Measurements from ENCODE around the gene MYBPH.

Gene MYBPH

DNA sequence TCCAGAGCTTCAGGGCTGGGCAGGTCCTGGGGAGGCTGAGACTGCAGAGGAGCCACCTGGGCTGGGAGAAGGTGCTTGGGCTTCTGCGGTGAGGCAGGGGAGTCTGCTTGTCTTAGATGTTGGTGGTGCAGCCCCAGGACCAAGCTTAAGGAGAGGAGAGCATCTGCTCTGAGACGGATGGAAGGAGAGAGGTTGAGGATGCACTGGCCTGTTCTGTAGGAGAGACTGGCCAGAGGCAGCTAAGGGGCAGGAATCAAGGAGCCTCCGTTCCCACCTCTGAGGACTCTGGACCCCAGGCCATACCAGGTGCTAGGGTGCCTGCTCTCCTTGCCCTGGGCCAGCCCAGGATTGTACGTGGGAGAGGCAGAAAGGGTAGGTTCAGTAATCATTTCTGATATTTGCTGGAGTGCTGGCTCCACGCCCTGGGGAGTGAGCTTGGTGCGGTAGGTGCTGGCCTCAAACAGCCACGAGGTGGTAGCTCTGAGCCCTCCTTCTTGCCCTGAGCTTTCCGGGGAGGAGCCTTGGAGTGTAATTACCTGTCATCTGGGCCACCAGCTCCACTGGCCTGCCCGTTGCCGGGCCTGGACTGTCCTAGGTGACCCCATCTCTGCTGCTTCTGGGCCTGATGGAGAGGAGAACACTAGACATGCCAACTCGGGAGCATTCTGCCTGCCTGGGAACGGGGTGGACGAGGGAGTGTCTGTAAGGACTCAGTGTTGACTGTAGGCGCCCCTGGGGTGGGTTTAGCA, 9.3 kb downstream of the MYBPH start:
- no peak for DNase-seq (ENCODE audit: low spot score)

DNA sequence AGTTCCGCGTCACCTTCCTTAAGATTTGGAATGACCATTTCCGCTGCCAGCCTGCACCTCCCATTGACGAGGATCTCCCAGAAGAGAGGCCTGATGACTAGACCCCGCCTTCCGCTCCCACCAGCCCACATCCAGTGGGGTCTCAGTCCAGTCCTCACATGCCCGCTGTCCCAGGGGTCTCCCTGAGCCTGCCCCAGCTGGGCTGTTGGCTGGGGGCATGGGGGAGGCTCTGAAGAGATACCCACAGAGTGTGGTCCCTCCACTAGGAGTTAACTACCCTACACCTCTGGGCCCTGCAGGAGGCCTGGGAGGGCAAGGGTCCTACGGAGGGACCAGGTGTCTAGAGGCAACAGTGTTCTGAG, 9.8 kb downstream of the MYBPH start:
- DNase-seq (ENCODE audit: low spot score): no peak

DNA sequence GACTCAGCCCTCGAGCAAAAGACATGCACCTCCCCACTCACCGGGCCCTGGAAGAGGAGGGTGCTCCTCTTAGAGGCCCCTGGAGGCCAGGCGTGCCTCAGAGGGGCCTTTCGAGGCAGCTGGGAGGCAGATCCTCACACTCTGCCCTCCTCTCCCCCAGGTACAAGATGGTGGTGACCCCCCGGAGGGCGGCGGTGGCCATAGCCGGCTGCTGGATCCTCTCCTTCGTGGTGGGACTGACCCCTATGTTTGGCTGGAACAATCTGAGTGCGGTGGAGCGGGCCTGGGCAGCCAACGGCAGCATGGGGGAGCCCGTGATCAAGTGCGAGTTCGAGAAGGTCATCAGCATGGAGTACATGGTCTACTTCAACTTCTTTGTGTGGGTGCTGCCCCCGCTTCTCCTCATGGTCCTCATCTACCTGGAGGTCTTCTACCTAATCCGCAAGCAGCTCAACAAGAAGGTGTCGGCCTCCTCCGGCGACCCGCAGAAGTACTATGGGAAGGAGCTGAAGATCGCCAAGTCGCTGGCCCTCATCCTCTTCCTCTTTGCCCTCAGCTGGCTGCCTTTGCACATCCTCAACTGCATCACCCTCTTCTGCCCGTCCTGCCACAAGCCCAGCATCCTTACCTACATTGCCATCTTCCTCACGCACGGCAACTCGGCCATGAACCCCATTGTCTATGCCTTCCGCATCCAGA, 10.4 kb downstream of the MYBPH start:
- DNase-seq (ENCODE audit: low spot score): no peak

DNA sequence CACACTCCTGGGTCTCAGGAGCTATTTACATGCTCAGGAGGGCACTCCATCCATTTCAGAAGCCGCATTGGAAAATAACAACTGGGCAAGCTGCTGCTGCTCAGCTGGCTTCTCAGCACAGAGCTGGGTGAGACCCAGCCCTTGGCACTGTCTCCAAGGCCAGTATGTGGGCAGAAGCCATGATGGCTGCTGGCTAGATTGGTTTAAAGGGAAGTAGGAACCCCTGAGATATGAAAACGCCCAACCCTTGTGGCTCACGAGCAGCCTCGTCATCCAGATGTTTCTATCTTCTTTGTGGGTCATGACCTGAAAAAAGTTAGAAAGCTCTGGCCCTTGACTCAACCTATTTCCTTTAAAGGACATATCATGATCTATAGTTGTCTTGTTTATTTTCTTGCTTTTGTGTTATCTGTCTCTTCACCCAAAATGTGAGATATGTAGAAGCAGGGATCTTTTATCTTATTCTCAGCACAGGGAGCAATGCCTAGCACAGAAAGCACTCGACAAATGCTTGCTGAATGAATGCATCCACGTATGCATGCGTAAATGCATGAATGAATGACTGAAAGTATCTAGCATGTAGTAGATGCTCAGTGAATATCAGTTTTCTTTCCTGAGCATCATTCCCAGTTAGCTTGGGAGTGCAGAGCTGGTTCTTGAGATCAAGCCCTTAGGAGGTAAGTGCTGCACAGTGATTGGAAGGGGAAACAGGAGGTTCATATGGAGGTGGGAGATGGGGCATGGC, 11.6 kb downstream of the MYBPH start:
- DNase-seq (ENCODE audit: low spot score): no peak

DNA sequence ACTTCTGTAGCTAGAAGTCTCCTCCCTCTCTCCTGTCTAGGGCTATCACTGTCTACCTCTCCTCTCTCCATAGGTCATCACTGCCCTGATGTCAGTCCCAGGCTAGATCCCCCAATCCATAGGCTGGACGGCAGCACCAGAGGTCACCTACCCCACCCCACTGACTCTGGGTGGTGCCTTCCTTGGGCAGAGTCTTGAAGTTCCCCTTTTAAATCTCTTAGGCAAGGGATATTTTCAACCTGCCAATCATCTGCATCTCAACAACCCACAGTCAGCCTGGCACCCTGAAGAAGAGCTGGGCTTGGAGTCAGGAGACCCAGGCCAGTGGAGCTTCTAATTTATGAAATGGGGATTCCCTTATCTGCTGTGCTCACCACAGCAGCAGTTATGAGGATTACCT, 13.2 kb downstream of the MYBPH start:
- DNase-seq (ENCODE audit: low spot score): no peak

DNA sequence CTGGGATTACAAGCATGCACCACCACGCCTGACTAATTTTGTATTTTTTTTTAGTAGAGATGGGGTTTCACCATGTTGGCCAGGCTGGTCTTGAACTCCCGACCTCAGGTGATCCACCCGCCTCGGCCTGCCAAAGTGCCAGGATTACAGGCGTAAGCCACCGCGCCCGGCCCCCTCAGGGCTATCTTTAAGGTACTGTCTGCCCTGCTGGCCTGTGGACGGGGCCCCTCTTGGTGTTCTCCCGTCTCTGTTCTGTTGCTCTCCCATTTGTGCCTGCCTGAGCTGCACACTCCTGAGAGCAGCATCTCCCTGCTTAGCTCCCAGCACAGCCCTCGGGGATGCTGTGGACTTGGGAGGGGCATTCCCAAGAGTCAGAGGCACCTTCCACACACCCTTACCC, 13.9 kb downstream of the MYBPH start:
- DNase-seq (ENCODE audit: low spot score): no peak

DNA sequence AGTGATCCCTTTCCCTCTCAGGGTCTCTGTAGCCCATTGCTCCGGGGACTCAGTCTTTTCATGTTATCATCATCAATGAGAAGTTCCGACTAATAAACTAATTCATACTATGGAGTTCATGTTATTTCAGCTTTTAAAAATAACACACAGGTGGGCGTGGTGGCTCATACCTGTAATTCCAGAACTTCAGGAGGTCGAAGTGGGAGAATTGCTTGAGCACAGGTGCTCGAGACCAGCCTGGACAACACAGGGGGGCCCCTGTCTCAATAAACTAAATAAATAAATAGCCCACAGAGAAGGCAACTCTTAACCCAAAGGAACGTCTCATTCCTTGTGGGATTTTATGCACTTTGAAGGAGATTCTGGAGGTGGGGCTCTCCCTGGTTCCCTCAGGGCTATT, 14.5 kb downstream of the MYBPH start:
- DNase-seq (ENCODE audit: low spot score): no peak

DNA sequence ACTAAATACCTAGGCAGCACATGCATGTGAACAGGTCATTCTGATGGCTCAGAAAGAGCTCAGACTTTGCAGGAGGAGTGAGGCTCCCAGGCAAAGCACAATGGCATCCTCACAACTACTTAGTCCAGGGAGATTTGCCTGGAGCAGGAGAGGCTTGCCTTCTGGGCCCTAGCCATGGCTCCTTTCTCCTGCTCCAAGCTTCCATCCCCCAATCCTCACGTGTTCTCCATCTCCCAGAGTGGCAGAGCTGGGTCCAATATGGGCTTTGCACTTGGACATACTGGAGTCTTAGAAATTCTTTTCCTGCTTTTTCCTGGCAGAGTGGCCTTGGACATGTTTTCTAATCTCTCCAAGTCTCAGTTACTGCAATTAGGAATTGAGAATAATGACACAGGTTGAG, 15.8 kb downstream of the MYBPH start:
- DNase-seq (ENCODE audit: low spot score): no peak

DNA sequence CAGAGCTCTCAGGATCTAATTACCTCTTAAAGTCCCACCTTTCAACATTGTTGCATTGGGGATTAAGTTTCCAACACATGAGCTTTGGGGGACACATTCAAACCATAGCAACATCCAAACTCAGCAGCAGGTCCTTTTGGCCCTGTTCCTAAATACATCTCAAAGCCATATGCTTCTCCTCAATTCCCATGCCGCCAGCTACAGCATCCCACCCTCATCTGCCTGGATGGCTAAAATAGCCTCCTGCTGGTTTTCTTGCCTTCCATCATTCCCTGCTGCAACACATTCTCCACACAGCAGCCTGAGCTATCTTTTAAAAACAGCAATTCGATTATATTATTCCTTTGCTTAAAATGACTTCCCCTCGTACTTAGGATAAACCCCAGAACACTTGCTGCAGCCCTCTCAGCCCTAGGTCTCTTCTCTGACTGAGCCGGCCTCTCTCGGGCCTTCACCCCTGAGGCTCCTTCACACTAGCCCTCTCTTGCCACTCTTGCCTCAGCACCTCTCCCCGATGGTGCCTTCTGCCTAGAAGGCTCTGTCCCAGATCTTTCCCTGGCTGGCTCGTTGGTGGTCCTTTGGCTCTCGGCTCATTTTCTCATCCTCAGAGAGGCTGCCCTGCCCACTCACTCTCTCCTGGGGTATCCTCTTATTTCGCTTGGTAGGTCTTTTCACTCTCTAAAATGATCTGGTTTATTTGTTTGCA, 16.5 kb downstream of the MYBPH start:
- DNase-seq (ENCODE audit: low spot score): no peak

DNA sequence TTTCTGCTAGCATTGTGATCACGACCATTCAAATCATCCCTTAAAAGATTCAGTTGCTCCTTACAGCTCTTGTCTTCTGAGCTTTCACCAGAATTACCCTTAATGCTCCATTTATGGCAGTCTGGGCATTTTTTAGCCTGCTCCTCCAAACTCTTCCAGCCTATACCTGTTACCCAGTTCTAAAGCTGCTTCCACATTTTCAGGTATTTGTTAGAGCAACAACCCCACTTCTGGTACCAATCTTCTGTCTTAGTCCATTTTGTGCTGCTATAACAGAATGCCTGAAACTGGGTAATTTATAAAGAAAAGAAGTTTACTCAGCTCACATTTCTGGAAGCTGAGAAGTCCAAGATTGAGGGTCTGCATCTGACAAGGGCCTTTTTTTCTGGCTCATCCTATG, 17.2 kb downstream of the MYBPH start:
- DNase-seq (ENCODE audit: low spot score): no peak

DNA sequence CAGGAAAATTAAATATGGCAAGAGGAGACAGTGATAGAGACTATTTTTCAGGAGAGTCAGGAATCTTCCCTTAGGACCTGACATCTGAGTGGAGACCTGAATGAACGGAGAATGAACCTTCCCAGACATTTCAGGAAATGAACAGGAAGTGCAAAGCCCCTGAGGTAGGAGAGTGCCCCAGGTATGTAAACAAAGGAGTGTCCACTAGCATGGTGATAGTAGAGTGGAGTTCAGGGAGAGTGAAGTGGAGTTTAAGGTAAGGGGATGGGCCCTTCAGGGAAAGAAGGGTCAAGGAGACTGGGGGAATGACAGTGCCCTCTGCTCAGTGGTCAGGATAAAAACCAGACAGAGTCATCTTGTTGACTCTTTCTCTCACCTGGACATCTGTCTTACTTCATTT, 19.3 kb downstream of the MYBPH start:
- DNase-seq (ENCODE audit: low spot score): no peak

DNA sequence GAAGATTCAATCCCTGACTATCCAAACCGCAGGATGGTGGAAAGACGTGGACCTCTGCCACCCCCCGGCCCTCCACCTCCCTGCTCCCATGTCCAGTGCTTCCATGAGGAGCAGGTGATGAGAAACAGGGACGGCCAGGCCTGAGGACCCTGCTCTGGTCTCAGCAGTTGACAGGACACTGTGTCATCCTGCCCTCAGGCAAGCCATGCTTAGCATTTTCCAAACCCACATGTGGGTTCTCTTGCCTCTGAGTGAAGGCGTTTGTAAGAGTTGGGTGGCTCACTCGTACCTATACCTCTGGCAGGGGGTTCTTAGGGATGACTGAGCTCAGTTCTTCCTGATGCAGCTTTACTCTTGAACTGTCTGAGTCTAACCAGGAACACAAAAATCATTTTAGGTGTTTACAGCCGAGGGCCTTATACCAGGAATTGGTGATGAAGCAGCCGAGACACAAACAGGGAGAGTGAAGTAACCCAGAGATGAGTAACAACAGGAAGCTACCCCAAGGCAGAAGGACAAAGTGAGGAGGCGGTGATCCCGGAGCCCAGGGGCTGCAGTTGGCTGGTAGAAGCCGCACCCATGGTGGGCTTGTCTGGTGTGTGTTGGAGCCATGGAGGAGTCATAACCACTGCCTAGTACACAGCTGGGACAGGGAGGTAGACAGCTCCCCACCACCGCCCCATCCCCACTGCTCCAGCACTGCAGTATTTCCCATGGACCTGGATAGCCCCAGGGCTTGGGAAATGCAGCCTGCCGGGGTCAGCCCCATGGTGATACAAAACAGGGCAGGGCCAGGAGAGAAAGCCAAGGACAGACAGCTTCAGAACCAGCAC, 21.4 kb downstream of the MYBPH start:
- peak; percentile 67 for DNase-seq (ENCODE audit: low spot score)

DNA sequence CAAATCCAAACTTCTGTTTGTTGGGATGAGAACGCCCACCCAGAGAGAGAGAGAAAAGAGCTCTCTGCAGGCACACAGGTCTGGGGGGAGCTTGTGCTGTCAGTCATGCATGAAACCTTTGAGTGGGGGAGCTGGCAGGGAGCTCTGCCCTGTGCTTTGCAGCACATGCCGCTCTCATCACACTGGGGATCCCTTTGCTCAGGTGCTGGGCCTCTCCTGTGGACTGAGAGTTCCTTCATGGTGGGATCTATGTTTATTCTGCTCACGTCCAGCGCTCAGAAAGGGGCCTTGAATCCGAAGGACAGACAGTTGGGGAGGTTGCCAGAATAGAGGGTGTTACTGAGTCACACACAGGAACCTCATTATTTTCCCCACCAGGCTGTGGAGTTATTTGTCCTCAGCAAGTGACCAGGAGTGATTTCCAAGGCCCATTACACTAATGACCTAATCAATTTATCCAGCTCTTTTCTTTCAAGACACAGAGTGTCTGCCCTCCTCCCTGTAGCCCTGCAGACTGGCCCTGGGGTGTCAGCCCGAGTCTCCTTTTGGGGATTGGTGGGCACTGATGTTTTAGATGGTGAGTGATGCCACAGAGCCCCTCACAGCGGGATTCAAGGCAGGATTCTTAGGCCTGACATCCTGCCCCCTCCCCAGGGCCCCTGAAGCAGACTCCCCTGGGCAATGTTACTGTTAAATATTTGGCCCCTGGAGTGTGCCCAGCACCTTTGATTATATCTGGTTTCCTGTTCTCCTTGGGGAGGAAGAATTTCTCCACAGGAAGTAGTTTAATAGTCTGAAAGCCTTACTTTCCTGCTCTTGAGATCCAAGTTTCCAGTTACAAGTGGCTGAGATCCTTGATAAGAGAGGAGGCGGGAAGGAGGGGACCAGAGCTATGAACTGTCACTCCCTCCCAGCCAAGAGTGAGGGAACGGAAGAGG, 22.3 kb downstream of the MYBPH start:
- no peak for DNase-seq (ENCODE audit: low spot score)

DNA sequence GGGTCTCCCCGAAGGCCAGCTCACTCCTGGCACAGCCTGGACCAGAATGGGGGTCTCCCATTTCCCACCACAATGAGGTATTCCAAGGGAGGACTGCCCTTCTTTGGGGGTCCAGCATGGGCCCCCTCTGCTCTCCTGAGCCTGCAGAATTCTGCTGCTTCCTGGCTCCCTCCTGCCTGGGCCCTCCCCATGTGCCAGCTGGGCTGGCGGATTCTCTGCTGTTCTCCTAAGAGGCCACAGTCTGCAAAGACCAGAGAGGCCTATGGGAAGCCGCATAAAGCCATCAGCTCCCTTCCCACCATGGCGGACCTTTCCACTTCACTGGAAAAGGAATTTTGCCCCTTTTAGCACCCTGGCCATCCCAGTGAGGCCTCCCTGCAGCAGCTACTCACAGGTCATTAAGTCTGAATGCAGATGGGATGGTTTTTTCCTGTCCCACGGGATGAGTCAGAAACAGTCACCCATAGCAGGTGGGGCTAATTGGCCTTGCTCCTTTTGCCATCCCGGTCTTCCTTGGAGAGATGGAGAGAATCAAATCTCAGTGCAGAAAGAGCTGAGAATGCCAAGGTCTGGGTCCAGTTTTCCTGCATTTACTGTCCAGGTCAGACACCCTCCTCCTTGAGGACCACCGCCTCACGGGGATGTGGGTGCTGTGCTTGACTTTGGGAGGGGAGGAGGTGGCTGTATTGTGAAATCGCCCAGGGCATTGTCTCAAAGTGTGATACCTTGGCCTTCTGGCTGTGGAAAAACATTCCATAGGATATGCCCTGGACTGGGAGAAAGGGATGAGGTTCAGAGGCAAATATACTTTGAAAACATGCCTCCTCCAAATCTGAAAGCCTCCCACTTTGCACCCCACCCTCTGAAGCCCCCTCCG, 23.2 kb downstream of the MYBPH start:
- DNase-seq (ENCODE audit: low spot score): peak; percentile 65

DNA sequence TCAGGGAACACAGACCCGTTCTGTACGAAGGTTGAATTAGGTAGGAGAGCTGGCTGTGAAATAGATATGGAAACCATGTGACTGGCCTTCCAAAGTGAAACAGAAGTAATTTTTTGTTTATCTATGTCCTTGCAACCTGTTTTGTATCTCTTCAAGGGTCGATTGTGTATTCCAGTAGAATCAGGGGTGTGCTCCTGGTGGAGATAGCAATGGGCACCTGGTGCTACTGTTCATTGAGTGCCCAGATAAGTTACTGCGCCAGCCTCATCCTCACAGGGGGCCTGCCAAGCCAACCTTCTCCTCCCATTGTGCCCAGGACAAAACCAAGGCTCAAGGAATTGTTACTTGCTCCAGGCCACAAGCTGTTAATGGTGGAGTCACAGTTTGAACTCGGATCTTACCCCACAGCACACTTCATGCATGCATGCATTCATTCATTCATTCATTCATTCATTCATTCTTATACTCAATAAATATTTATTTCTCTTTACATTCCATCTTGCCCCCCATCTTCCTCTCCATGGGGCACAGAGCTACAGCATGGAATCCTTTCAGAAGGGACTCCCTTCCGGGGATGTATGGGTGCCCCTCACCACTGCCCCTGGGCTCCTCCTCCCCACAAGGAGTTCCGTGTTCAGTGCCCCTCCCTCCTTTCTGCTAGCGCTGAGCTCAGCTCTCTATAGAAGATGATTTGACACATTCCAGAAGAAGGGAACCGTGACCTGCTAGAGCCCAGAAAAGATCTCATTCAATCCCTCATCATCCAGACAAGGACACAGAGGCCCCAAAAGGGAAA, 24.1 kb downstream of the MYBPH start:
- no peak for DNase-seq (ENCODE audit: low spot score)

DNA sequence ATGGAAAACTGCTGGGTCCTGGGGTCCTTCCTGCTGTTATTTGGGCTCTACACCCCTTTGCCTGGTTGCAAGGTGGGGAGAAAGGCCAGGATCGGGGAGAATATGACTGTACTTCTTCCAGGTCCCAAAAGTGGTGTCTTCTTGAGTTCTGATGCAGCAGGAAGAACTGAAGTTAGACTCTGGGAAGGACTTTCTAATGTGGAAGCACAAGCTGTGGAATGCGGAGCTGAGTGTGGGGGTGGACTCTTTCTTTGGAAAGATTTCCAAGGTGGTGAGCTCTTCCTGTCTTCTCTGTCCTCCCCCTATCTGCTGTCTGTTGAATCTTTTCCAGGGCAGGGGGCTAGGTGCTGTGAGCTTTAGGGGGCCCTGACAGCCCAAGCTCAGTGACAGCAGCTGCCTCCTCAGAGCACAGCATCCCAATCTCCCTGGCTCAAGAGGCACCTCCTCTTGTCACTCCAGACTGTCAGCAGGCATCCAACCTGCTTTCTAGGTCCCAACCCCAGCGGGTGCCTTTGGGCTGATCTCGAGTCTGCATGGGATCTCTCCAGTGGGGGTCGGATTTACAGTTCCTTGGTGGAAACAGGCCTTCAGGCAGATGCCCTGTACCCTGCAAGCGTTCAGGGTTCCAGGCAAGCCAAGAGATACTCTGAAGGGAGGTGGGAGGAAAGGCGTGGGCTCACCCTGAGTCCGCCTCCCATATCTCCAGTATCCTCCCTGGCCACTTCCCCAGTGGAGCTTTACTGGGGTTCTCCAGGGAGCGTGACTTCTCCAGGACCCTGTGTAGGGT, 24.9 kb downstream of the MYBPH start:
- no peak for DNase-seq (ENCODE audit: low spot score)

DNA sequence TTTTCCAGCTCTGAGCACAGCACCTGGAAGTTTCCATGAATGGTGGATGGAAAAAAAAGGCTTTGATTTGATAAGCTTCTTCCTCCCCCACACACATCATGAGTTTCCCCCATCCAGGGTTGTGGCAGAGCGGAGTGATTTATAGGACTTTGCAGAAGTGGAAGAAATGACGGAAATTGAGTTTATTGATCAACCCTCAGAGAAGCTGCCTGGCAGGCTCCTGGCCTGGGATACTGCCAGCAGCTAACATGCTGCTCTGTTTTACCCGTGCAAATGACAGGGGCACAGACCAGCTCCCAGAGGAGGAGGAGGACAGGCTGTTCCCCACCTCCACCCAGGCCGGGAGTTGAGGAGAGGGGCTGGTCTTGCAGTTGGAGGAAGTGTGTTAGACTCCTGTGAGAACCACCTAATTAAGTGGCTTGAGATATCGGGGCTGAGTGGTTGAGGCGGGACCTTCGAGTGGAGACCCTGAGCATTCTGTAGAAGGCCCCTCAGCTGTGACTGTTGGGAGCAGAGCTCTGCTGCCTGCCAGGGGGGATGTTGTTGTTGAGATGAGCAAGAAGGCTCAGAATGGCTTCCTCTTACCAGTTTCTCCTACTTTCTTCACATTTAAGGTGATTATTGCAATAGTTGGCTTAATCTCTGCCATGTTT, 26.3 kb downstream of the MYBPH start:
- no peak for DNase-seq (ENCODE audit: low spot score)

All from GM03348 (cell line).